MM.1S (cell line): ENCODE measurements around the gene SYT13.

Source experiments
- CTCF ChIP-seq: fragments of 300-600 bp; sonication (generic); IDR thresholded peaks from 2 replicates; pipeline ENCODE4 v1.5.1; 2016; ENCODE audit warnings: antibody characterized with exemption, low read length, mixed read lengths
- EZH2 ChIP-seq: fragments of 300-600 bp; sonication (generic); optimal IDR thresholded peaks from 2 replicates; pipeline ENCODE3; 2017; ENCODE audit warnings: low read depth, mild to moderate bottlenecking, antibody characterized with exemption, low read length, mixed read lengths
- EZH2phosphoT487 ChIP-seq: fragments of 300-600 bp; sonication (generic); IDR thresholded peaks from 2 replicates; pipeline ENCODE4 v1.6.1; 2018; ENCODE audit warnings: antibody characterized with exemption, low read length

- TF ChIP-seq CTCF: no peak
- no peak for TF ChIP-seq EZH2phosphoT487
- no peak for TF ChIP-seq EZH2
Measured at GRCh38 chr11:45224766-45225165, 61.4 kb downstream of the SYT13 start.
